HG03025 (cell line): Measurements from ENCODE around the gene CD151.

Source experiments
- ATAC-seq: cut with Tn5 transposase; IDR thresholded peaks from one replicate; pipeline ENCODE4 v1.9.1; 2021; ENCODE audit warnings: mild to moderate bottlenecking, moderate library complexity; ENCODE audit not compliant: unreplicated experiment, low FRiP score

The CD151 gene

GRCh38 chr11:813072-813455 lies 19.7 kb upstream of the CD151 start:
- no peak for ATAC-seq

- no peak for ATAC-seq
Measured at GRCh38 chr11:813456-814096, 19.2 kb upstream of the CD151 start.

GRCh38 chr11:815675-816432 lies 16.9 kb upstream of the CD151 start:
- no peak for ATAC-seq

GRCh38 chr11:816433-816779 lies 16.3 kb upstream of the CD151 start:
- no peak for ATAC-seq

- ATAC-seq = no peak
Measured at GRCh38 chr11:818396-819128, 14.2 kb upstream of the CD151 start, which contains the start of gene PNPLA2. PNPLA2 (plus strand) TSS chr11:818914; CDS start chr11:819719, 805 bp downstream.

GRCh38 chr11:819129-819931 lies 13.4 kb upstream of the CD151 start:
- ATAC-seq = peak; percentile 72

- ATAC-seq = peak; percentile 49
Measured at GRCh38 chr11:819943-820649, 12.7 kb upstream of the CD151 start.

GRCh38 chr11:820655-821511 lies 11.9 kb upstream of the CD151 start:
- no peak for ATAC-seq

GRCh38 chr11:821512-822371 lies 11.0 kb upstream of the CD151 start:
- no peak for ATAC-seq

- ATAC-seq = no peak
Measured at GRCh38 chr11:823441-824291, 9.1 kb upstream of the CD151 start.

- ATAC-seq = no peak
Measured at GRCh38 chr11:824292-824880, 8.4 kb upstream of the CD151 start.

GRCh38 chr11:824942-825341 lies 7.8 kb upstream of the CD151 start:
- ATAC-seq = no peak

GRCh38 chr11:825366-826226 lies 7.2 kb upstream of the CD151 start:
- no peak for ATAC-seq

- no peak for ATAC-seq
Measured at GRCh38 chr11:826227-826621, 6.5 kb upstream of the CD151 start.

GRCh38 chr11:826836-827145 lies 6.0 kb upstream of the CD151 start:
- ATAC-seq = no peak

- ATAC-seq = peak; percentile 27
Measured at GRCh38 chr11:827146-827896, 5.4 kb upstream of the CD151 start.
